ENCODE results near the gene TUBA4B.

DNA sequence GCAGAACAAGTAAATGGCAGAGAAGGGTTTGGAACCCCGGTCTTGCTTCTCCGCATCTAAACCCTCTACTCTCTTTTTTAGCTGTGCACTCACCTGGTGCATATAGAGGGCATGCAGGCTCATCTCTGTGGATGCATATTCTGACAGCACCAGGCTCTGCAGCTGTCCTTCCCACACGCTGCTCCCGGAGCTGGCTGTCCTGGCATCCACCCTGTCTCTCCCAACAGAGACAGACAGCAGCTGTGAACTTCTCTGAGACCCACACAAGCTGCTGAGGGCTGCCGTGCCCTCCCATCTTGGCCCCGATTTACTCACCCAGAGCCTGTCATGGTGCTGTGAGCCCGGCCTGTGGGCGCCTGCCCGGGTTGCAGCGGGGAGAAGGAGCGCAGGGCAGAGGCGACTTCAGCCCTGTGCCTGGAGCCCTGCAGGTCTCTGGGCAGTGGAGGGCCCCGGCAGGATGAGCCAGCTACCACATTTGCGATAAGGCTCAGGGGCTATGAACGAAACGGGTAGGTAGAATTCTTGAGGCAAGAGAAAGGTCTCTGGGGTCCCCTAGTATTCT, 31.0 kb upstream of the TUBA4B start:
- TF ChIP-seq, protein P1, sequence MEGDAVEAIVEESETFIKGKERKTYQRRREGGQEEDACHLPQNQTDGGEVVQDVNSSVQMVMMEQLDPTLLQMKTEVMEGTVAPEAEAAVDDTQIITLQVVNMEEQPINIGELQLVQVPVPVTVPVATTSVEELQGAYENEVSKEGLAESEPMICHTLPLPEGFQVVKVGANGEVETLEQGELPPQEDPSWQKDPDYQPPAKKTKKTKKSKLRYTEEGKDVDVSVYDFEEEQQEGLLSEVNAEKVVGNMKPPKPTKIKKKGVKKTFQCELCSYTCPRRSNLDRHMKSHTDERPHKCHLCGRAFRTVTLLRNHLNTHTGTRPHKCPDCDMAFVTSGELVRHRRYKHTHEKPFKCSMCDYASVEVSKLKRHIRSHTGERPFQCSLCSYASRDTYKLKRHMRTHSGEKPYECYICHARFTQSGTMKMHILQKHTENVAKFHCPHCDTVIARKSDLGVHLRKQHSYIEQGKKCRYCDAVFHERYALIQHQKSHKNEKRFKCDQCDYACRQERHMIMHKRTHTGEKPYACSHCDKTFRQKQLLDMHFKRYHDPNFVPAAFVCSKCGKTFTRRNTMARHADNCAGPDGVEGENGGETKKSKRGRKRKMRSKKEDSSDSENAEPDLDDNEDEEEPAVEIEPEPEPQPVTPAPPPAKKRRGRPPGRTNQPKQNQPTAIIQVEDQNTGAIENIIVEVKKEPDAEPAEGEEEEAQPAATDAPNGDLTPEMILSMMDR (IDR thresholded peaks at IDR 0.05): no peak
- TF ChIP-seq POLR2A (IDR thresholded peaks at IDR 0.05): no peak

Data from prostate gland (tissue), 2 donors.